Stimulated activated CD4-positive, alpha-beta T cell treated with anti-CD3 and anti-CD28 coated beads, Interleukin-2, amount 100 ng/mL, for 24 hours (primary cell): ENCODE data around the gene DENND1A.

Experiments used
- DNase-seq, 2 donors: peaks; one replicate each; pipeline ENCODE4 v3.0.0-alpha.2; 2020

The DENND1A gene

DNA sequence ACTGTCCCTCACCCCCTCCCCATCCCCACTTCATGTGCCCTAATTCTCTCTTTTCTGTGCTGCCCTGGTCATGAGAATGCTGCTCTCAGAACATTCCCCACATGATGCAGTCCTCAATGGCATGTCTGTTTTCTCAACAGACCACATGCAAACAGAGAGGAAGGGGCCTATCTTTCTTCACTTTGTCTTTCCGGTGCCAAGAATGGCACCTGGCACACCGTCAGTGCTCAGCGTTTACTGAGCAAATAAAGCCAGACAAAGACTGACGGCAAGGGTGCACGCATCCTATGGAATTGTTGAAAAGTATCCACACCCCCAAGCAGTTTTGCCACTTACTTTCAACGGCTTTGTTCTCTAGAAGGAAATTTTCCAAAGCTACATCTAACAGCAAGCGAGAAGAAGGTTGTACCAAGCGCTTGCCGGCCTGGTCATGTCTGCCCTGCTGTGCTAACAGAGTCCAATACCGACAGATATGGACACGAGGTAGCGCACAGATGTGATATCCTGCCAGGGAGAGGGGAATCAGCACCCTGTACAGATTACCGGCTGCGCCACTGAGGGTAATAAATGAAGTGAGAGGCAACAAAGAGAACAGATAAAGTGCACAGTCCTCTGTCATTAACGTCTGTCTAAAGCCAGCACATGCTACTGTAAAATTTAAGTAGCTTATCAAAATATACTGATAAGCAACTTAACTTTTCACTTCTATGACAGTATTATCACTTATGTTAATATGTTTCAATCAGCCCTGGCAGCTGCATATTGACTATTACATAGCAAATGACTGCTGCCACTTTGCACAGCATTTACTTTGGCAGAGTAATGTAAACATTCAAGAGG is 251.7 kb downstream of the DENND1A start:
- DNase-seq, result no peak

DNA sequence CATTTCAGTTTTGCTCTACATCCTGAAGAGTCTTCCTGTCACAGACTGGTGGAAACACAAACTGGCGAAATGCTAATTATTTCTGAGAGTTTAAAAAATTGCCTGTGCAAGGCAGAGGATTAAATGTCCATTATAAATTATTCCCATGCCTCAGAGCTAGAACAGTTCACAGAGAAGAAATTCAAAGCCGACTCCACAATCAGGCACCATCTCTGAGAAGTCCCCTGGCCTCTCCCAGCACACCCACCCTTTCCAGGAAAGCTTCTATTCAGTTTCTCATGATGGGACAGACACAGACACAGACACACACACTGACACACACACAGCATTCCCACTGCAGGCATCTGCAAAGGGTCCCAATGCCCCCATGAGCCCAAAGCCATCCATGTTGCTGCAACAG is 253.1 kb downstream of the DENND1A start:
- no peak for DNase-seq

DNA sequence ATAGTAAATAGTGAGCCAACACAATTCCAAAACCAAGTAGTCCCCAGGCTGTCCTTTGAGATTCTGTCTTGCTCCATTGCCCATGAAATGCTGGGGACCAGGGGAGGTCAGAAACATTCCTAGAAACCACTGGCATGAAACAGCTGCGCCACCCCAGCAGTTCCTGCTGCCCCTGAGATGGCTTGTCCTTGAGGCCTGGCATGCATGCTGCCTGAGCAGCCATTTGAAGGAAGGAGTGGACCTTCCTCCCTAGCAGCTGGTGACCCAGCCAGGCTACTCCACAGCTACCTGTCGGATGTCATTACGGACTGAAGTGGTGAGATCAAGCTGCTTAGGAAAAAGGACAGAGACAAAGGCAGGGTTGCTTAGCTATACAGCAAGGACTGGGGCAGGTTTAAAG is 260.6 kb downstream of the DENND1A start:
- no peak for DNase-seq

- DNase-seq, result no peak
These were observed 266.4 kb downstream of the DENND1A start for GRCh38 chr9:123663529-123663928.

DNA sequence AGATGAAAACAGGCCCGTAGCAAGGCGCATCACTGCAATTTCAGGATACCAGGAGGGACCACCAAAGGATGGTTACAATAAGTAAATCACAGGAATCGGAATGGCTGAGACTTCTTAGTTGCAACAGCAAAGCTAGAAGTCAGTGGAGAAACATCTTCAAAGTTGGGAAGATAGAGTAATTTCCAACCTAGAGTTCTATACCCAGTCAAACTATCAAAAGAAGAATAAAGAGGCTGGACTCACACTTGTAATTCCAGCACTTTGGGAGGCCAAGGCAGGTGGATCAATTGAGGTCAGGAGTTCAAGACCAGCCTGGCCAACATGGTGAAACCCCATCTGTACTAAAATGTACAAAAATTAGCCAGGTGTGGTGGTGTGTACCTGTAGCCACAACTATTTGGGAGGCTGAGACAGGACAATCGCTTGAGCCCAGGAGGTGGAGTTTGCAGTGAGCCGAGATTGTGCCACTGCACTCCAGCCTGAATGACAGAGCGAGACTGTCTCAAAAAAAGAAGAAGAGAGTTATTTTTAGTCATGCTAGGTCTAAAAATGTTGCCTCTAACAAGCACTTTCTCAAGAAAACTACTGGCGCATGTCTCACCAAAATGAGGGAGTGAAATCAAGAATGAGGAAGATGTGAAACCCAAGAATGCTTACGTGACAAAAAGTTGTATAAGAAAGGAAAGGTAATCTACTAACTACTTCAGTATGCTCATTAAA is 267.7 kb downstream of the DENND1A start:
- no peak for DNase-seq

DNA sequence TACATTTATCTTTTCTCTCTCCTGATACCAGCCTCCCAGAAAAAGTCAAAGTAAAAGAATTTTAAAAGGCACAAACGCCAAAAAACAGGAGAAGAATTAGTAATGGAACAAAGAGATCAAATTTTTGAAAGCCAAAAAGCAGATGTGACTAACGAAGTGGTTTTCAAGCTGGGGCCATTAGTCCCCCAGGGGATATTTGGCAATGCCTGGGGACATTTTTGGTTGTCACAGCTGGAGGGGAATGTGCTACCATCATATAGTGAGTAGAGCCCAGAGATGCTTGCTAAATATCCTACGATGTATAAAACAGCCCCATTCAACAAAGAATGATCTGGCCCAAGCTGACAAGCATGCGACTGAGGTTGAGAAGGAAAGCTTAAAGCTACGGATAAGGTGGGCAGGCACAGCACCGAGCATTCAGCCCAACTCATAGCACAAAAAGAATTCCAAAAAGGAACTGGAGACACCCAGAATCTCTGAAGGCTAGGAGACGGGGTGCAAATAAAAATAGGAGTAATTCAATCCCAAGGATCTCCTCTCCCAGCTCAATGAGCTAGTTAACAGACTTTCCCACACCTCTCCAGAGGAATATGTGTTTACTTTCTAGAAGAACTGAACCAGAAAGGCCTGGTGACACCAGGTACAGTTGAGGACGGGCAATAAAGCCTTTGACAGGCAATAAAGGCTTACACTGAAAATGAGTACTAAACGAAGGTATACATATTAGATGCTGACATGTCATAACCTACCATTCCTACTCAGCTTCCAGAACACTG is 269.0 kb downstream of the DENND1A start:
- no peak for DNase-seq

- DNase-seq, result no peak
These were observed 270.6 kb downstream of the DENND1A start for GRCh38 chr9:123659358-123659757.

DNA sequence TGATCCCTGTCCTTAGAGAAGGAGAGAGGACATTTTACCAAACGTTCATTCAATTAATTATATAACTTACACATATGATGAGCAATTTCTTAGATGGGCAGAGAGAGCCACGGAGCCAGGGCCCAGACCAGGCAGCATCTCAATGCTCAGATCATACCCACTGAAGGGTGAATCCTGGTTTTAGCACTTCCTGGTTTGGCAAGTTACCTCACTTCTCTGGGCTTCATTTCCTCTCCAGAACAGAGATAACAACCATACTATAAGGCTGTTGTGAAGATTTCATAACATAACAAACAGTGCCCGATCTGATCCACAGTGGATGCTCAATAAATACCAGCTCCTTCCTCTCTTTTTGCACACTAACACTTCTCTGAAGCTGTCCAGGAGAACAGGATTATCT is 271.1 kb downstream of the DENND1A start:
- DNase-seq, result no peak

- no peak for DNase-seq
These were observed 272.0 kb downstream of the DENND1A start for GRCh38 chr9:123657941-123658340.

DNA sequence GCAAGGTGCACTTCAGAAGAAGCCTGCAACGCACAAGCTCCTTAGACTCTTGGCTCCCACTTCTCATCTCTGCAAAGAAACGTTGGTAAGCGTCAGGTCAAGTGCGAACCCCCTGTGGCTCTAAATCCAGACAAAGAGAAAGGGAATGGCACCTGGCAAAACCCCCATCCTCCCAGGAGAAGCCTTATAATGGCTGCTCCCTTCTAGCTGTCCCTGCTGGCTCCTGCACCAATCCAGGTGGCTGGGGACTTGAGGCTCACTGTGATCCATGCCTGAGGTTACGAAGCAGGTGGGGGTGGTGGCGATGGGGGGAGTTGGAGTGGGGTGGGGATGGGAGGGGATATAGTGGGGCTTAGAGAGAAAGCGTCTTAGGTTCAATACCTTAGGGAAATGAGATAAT is 272.8 kb downstream of the DENND1A start:
- DNase-seq, result no peak

DNA sequence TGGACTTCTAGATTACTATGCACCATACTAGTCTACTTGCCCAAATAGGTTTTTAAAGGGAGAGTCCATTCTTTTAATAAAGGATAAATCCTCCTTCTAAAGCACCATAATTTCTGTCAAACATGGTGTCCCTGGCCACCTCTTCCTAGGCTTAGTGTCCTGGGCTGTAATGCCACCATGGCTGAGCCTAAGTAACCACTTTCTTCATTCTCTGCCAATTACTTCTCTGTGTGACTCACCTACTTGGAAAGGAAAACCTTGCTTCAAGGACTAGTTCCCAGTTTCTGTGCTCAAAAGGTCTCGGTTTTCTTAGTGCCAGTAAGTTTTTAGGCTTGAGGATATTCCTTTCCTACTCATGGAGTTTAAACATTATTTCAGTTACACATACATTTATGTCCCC is 273.4 kb downstream of the DENND1A start:
- DNase-seq, result no peak

DNA sequence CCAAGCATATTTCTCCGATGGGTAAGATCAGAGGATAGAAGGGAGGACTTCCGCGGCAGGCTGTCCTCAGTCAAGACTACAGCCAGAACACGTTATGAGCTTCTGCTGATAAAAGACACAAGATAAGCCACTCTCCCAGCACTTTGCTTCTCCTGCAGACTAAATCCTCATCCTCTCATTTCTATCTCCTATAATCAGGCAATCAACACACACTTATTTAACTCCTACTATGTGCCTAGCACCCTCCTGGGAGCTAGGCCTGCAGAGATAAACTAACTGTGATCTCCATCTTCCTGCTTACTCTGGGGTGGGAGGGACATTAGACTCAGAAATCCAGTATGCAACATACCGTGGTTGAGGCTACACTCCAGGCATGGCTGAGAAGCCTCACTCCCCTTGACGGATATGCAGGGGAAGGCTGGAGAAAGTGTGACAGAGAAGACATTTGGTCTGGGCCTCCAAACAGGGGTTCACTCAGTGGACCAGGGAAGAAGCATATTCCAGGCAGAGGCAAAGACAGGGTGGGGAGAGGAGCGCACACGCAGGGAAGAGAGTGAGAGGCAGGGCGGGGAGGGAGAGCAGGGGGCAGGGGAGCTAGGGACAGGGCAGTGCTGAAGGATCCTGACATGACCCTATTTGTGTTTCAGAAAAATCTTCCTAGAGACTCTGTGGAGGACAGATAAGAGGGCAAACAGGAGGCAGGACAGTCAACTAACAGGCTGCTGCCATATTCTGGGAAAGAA is 274.1 kb downstream of the DENND1A start:
- DNase-seq, result no peak

- no peak for DNase-seq
These were observed 274.8 kb downstream of the DENND1A start for GRCh38 chr9:123654994-123655637.

DNA sequence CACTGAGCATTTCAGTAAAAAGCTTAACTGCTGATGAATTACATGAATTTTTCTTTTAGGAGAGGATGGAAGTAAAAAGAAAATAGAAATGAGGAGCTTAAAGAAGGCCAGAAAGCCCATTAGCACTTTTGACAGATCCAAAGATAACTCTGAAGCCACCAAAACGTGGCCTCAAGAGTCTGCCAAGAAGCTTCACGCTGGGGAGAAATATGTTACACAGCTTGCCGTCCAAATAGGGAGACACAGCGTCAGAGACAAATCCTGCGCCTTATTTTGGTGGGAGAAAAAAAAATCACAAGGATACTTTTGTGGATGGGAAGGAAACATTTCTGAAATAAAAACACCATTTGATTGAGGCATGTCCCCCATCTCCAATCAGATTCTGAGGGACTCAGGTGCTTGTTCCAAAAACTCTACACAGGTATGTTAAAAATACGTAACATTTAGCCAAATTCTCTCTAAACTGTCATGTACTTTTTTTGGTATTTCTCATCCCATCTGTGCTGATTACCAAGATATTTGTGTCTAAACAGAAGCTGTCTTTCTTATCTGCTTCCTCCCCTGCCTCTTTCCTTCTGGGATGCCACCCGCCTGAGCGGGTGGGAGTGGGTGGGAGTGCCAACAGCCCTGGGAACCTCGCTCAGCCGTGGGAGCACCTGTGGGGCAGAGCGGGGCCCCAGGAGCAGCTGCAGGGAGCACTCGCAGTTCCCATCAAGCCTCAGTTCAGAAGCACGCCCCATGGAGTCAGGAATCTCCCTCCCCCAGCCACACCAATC is 275.5 kb downstream of the DENND1A start:
- no peak for DNase-seq

DNA sequence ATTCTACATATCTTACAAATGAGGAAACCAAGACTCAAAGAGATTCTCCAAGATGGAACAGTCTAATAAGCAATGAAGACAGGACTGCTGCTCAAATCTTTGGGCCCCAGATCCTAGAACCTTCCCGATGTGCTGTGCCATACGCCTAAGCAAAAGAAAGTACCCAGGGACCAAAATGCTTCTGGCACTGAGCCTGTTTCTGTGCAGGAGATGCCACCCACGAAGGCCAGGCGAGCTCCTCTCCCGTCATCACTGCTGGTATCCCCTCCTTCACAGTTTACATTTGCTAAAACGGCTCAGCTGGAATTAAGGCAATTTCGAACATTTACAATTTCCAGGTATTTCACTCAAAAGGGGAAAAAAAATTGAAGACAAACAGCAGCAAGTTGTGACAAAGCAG is 277.5 kb downstream of the DENND1A start:
- DNase-seq, result no peak

DNA sequence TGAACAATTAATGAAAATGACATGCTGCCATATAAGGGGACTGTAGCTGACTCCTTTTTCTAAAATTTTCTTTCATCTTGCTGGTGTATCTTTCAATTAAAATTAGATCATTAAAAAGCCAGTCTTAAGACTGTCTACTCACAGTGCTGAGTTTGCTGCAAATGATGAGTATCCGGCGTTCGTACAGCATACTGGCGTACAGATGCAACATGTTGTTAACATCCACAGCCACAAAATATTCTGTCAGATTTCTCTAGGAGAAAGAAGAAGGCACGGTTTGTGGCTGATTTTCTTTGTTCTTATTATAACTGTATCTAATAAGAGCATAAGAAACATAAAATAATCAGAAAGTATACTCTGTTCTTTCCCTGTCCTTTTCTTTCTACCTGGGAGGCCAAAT is 278.1 kb downstream of the DENND1A start:
- DNase-seq, result no peak

- DNase-seq, result no peak
These were observed 278.7 kb downstream of the DENND1A start for GRCh38 chr9:123651273-123651672.

GRCh38 chr9:123649909-123650308 is 280.0 kb downstream of the DENND1A start:
- no peak for DNase-seq

GRCh38 chr9:123647145-123647544 is 282.8 kb downstream of the DENND1A start:
- no peak for DNase-seq

- DNase-seq, result no peak
These were observed 284.2 kb downstream of the DENND1A start for GRCh38 chr9:123645762-123646161.

- no peak for DNase-seq
These were observed 284.8 kb downstream of the DENND1A start for GRCh38 chr9:123645126-123645525.

DNA sequence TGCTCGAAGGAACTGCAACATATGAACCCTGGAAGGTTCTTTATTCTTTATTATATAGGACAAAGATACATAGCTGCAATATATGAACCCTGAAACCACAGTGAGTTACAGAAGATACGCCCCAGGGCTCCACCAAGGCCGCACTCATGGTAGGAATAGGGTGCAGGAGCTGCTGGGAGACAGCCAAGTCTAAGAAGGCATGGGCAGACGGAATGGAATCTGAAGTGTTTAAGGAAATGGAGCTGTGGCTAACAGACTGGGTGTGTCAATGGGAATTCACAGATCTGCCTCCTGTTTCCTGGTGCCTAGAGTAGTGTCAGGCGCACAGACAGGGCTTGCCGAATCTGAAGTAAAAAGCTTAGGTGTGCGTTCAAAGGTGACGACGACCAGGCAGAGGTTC is 286.4 kb downstream of the DENND1A start:
- no peak for DNase-seq
